K562 (cell line): ENCODE results near the gene APC. TPM values are rescaled to one million over a fixed set of nuclear protein-coding genes. Genes with fewer than 3 reads are reported as not detected.

Experiments
- ARID2 ChIP-seq: fragments of 450-650 bp; IDR thresholded peaks from 2 replicates; pipeline ENCODE4 v1.6.1; 2017; ENCODE audit warnings: antibody characterized with exemption, mild to moderate bottlenecking
- CBX5 ChIP-seq: IDR thresholded peaks from 2 replicates; pipeline ENCODE4 v1.6.1; 2014; ENCODE audit warnings: low read depth, borderline replicate concordance
- GTF2A2 ChIP-seq: IDR thresholded peaks from 2 replicates; pipeline ENCODE4 v1.6.1; 2016; ENCODE audit warnings: mild to moderate bottlenecking, missing genetic modification characterization, missing compliant biosample characterization
- KAT2B ChIP-seq: IDR thresholded peaks from one replicate; pipeline ENCODE4 v1.6.1; 2012; ENCODE audit warnings: low read depth, mild to moderate bottlenecking, control low read depth, inconsistent platforms, low read length, moderate library complexity
- RAD51 ChIP-seq: fragments of 450-650 bp; IDR thresholded peaks from 2 replicates; pipeline ENCODE4 v1.7.1; 2016; ENCODE audit warnings: low read depth, mild to moderate bottlenecking, borderline replicate concordance
- RBM14 ChIP-seq: fragments of 200-400 bp; formaldehyde crosslinking; IDR thresholded peaks from 2 replicates; pipeline ENCODE4 v1.6.1; 2018; ENCODE audit warnings: low read depth, mild to moderate bottlenecking, low read length, moderate library complexity, borderline replicate concordance; ENCODE audit not compliant: insufficient read depth
- ZNF121 ChIP-seq: sonication (generic); formaldehyde crosslinking; conservative IDR thresholded peaks from 2 replicates; pipeline ENCODE4 v1.8.0; 2022; ENCODE audit warnings: missing genetic modification reagents
- polyA plus RNA-seq, 8 experiments: library from polyadenylated mRNA; depleted of rRNA in 4 of 8; stranded (reverse) in 5 of 8; unstranded in 3 of 8; fragments of >200 nt; fragmentation: Nextera tagmentation in 2 of 8; fragmentation: Illumina TruSeq in 1 of 8; extraction: Ambion mirVana in 2 of 8; extraction: Trizol in 1 of 8; gene quantifications; 2 replicates each; pipeline versions ENCODE4 v1.2.1 to v1.2.3, GENCODE V29; 2011 to 2014; ENCODE audit warnings: inconsistent platforms in 1 of 8, missing spikeins in 1 of 8
- total RNA-seq, 7 experiments: library from RNA; depleted of rRNA in 6 of 7; stranded (reverse); fragments of >200 nt in 6 of 7; fragmentation: Illumina TruSeq in 2 of 7; extraction: Trizol in 2 of 7; gene quantifications; 2 replicates each; pipeline versions ENCODE4 v1.2.1 to v1.2.3, GENCODE V29; 2011 to 2021; ENCODE audit warnings: low replicate concordance in 1 of 7
- TF ChIP-seq, protein P1 (sequence below): fragments of 150-350 bp; IDR thresholded peaks from 2 replicates; pipeline ENCODE4 v1.6.1; 2014; ENCODE audit warnings: low read depth, mild to moderate bottlenecking, low read length, borderline replicate concordance
- TF ChIP-seq, protein P2 (sequence below): fragments of 250-450 bp; sonication (Bioruptor Pico); IDR thresholded peaks from 2 replicates; pipeline ENCODE4 v1.8.0; 2021; ENCODE audit warnings: borderline replicate concordance, mild to moderate bottlenecking, moderate library complexity; ENCODE audit not compliant: poor library complexity, severe bottlenecking

The APC gene
- total and polyA plus RNA-seq, 9 of the 15 experiments (the other 6 are each of a cell fraction or from before 2014, with no cell fraction given): 5.7 to 29.5 (median 15.4) TPM

DNA sequence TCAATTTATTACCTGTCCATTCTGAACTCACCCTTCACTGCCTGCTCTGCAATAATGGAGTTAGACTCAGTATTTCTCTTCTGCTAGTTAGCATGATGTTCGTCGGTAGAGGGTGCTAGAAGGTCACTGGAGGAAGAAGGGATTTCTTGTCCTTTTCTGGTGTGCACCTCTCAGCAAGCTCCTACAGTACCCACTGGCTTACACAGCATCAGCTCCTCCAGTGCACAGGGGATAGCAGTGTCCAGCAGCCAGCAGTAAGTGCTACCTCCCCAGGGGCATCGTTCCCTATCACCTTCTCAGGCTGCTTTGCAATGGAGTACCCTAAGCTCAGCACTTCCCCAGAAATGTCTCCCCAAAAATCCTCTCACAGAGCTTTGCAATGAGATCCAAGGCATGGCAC, 45.9 kb upstream of the APC start (continued):
- TF ChIP-seq, protein P1, sequence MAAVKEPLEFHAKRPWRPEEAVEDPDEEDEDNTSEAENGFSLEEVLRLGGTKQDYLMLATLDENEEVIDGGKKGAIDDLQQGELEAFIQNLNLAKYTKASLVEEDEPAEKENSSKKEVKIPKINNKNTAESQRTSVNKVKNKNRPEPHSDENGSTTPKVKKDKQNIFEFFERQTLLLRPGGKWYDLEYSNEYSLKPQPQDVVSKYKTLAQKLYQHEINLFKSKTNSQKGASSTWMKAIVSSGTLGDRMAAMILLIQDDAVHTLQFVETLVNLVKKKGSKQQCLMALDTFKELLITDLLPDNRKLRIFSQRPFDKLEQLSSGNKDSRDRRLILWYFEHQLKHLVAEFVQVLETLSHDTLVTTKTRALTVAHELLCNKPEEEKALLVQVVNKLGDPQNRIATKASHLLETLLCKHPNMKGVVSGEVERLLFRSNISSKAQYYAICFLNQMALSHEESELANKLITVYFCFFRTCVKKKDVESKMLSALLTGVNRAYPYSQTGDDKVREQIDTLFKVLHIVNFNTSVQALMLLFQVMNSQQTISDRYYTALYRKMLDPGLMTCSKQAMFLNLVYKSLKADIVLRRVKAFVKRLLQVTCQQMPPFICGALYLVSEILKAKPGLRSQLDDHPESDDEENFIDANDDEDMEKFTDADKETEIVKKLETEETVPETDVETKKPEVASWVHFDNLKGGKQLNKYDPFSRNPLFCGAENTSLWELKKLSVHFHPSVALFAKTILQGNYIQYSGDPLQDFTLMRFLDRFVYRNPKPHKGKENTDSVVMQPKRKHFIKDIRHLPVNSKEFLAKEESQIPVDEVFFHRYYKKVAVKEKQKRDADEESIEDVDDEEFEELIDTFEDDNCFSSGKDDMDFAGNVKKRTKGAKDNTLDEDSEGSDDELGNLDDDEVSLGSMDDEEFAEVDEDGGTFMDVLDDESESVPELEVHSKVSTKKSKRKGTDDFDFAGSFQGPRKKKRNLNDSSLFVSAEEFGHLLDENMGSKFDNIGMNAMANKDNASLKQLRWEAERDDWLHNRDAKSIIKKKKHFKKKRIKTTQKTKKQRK: no peak
- TF ChIP-seq RBM14: no peak
- no peak for TF ChIP-seq KAT2B
- no peak for TF ChIP-seq ZNF121 (CRISPR knock-in tag)
- no peak for TF ChIP-seq RAD51
- TF ChIP-seq, protein P2, sequence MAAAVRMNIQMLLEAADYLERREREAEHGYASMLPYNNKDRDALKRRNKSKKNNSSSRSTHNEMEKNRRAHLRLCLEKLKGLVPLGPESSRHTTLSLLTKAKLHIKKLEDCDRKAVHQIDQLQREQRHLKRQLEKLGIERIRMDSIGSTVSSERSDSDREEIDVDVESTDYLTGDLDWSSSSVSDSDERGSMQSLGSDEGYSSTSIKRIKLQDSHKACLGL (CRISPR knock-in tag): no peak
- no peak for TF ChIP-seq GTF2A2 (tag)
- peak; percentile 31; the same call in 1 of the 2 replicates for TF ChIP-seq CBX5
- TF ChIP-seq ARID2: peak; percentile 63
